Left cardiac atrium (tissue), 4 donors: ENCODE results near the gene PLEKHA5. TPM values are rescaled to one million over a fixed set of nuclear protein-coding genes. Genes with fewer than 3 reads are reported as not detected.

Experiments
- ATAC-seq, 2 donors: fragments of 200-7000 bp; cut with Tn5 transposase; one replicate each; pipeline ENCODE4 v1.9.1; 2020; ENCODE audit warnings: mild to moderate bottlenecking in 2 of 2, moderate library complexity in 2 of 2
- DNase-seq: peaks from one replicate; pipeline ENCODE4 v3.0.0-alpha.2; 2020
- intact Hi-C, 2 donors: fragments of 100-400 bp; cut with DNase I; formaldehyde crosslinking; loops; one replicate each; pipeline versions ENCODE4 v1.14.1 to v1.15.1; 2022 to 2023
- total RNA-seq, 2 donors: library from RNA; stranded (reverse); fragmentation: NEBNext Ultra II Directional; extraction: Animal tissue kit (Norgen Biotek cat#: 25700); gene quantifications; one replicate each; pipeline ENCODE4 v1.2.1, GENCODE V29; 2021
- donor health status: DM: no; HTN: yes; CAD: no.
- donor health status: DM: no; HTN: yes; CAD: no; lungs with severe emphysema.
- donor health status: DM: yes; HTN: yes; CAD: no.
- donor health status: Dilated cardiomyopathy.

Gene PLEKHA5
- total RNA-seq, 2 donors from 2014 or later = 36.9 to 53.4 TPM

DNA sequence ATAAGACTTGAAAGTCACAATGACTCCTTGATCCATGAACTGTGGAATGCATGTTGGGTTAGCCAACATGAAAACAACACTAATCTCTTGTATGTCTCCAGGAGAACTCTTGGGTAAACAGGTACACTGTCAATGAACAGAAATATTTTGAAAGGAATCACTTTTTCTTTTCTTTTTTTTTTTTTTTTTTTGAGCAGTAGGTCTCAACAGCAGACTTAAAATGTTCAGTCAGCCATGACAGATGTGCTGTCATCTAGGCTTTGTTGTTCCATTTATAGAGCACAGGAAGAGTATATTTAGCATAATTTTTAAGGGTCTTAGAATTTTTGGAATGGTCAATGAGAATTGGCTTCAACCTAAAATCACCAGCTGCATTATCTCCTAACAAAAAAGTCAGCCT, 2.3 kb upstream of the PLEKHA5 start:
- DNase-seq (no peak), ATAC-seq (no peak)
- intact Hi-C loops = no loop called here

DNA sequence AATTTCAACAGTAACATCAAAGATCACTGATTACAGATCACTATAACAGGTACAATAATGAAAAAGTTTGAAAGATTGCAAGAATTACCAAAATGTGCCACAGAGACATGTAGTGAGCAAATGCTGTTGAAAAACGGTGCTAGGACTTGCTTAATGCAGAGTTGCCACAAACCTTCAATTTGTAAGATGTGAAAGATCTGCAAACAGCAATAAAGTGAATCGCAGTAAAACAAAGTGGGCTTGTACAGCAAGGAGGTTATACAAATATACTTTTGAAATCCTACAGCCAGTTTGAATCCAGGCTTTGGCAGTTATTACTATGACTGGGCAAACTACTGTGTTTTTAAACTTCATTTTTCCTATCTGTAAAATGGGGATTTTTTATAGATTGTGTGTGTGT, 1.0 kb upstream of the PLEKHA5 start:
- intact Hi-C loops = no loop called here
- no peak for DNase-seq
- ATAC-seq = no peak

DNA sequence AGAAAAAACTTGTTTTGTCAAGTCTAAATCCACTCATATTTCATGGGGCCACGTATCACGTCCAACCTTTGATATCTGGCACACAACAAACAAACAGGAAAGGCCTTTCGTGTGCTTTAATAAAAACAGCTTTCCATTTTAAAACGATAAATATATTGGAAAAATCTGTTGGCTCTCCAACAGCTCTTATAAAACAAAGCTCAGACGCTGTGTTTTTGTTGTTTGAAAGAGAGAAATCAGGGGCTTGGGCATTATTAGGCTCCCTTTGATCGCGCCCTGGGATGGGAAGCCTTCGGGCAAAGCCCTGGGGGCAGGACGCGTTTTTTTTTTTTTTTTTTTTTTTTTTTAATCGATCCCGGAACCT, 429 bp upstream of the PLEKHA5 start:
- intact Hi-C loops = no loop called here
- DNase-seq = no peak
- ATAC-seq = no peak

DNA sequence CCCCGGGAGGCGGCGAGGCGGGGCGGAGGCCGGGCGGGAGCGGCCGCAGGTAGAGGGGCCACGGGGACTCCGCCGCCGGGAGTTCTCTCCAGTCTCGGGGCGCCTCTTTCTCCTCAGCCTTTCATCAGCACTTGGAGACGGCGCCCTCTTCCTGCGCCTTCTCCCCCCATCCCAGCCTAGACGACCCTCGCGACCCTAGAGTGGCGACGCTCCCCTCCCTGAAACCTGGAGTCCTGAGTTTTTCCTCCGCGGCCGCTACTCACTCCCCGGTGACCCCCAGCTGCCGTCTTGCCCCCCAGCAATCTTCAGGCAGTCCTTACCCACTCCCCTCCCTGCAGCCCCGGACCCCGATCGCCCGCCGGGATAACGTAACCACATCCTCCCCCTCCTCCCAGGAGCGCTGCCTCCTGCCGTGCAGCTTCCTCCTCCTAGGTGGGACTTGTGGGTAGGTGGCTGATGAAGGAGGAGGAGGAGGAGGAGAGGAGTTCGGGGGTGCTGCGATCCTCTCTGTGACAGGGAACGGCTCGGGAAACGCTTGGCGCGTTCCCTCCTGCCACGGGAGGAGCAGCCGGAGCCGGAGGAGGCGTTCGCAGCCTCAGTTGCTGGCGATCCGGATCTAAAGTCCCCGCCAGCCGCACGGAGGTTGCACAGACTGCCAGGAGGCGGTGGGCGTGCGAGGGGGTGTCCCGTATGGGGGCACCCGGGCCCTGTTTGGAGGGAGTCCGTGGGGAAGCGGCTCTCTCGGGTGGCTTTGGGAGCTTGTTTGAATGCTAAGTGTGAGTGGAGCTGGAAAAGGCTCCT, 891 bp downstream of the PLEKHA5 start:
- ATAC-seq = peak; percentile 20 to 50
- peak; percentile 42 for DNase-seq
- intact Hi-C loops = loop anchor here (5.0 to 10.0 kb wide), 2 partner anchors 52 to 54 kb away; no protein-coding TSS in a partner anchor

DNA sequence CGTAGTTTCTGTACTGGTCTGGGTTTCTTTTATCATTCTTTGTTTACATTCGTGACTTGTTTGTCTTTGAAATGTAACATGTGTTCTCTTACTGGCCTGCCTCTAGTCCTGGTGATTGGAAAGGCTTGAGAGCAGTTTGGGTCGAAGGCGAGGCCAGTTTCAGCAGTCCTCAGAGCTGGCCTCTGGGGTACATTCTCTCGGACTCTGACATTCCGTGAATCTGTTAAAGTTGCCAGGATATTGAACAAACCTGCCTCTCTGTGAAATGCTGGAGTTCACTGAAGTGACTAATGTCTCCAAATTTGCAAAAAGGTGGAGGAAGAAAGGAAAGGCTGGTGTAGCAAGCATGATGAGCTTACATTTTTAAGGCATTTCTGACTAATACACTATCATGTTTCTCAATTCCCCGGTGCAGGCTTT, 1.5 kb downstream of the PLEKHA5 start:
- intact Hi-C loops = loop anchor here (5.0 to 10.0 kb wide), 2 partner anchors 51 to 54 kb away; no protein-coding TSS in a partner anchor
- DNase-seq (no peak), ATAC-seq (peak; percentile 43 to 49)

DNA sequence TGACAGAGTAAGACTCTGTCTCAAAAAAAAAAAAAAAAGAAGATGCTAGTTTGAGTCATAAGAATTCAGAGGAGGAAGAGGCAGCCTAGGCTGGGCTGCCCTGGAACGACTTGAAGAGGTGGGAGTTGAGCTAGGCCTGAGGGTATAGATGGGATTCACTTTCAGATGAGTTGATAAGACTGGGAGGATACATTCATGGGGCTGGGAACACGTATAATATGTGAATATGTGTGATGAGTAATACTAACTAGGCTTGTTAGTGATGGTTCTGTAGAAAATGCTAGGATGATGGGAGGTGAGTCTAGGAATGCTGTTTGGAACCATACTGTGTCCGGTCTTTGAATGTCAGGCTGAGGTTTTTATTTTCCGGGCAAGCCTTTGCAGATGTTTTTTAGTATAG, 9.0 kb downstream of the PLEKHA5 start:
- DNase-seq (no peak), ATAC-seq (no peak)
- intact Hi-C loops = loop anchor here in 1 of 2 donors (10.0 kb wide), 1 partner anchor 46 kb away; no protein-coding TSS in a partner anchor

DNA sequence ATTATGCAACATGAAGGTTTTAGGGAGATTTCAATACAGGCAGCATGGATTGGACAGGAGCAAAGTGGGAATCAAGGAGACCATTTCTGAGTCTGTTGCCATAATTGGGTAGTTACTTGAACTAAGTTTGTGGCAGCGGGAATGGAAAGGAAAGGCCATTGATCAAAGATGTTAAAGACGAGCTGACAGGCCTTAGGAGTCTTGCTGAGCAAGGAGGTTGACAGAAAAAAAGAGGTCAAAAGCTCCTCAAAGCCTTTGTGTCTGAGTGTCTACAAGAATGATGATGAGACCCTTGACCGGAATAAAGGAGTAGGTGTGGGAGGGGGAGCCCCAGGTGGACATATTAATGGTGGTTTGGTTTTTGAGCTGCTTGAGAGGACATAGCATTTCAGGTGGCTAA, 9.4 kb downstream of the PLEKHA5 start:
- ATAC-seq = no peak
- no peak for DNase-seq
- intact Hi-C loops = loop anchor here in 1 of 2 donors (10.0 kb wide), 1 partner anchor 46 kb away; no protein-coding TSS in a partner anchor

DNA sequence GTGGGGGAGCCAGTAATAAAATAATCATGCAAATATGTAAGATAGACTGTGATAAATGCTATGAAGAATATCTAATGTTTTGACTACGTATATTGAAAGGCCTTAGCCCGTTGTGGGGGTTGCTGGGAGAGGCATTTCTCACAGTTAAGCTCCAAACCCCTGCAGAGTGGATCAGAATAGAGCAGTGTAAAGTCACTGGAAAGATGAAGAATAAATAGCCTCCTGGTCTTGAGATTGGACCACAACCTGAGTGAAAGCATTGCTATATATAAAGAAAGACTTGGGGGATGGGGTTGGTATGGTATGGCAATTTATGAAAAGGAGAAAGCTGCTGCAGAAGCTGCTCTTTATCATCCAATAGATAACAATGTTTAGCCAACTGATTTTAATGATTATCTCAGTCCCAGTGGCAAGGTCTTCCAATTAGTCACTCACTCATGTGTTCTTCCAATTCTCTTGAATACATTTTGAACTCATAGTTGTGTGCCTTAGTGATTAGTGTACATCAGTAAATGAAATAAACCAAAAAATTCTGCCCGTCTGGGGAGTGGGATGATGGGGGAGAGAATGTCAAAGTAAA, 10.2 kb downstream of the PLEKHA5 start:
- intact Hi-C loops = loop anchor here in 1 of 2 donors (10.0 kb wide), 1 partner anchor 45 kb away; no protein-coding TSS in a partner anchor
- ATAC-seq = peak in 1 of 2 donors; percentile 25
- DNase-seq = no peak

DNA sequence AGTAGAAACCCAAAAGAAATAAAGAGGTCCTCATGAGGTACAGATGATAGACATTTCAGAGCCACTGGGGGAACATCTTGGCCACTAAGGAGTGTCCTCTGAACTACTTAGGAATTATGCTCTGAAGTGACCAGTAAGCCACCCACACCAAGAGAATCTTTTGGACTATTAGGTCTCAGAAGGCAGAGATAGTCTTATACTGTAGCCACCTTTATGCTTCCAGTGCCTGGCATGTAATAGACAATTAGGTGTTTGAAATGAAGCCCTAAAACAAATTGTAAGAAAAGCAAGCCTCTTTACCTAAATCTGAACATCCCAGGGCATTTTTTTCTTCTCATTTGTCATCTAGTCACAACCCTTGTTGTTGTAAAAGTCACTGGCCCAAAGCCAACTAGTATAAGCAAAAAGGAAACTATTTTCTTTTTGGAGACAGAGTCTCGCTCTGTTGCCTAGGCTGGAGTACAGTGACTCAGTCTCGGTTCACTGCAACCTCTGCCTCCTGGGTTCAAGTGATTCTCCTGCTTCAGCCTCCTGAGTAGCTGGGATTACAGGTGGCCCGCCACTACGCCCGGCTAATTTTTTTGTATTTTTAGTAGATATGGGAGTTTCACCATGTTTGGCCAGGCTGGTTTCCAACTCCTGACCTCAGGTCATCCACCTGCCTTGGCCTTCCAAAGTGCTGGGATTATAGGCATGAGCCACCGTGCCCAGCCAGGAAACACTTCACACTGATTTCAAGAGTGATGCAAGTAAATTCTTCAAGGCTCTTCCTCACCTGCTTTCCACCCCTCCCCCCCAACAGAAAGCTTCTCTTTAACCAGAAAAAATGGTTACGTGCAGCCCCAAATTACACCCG, 11.1 kb downstream of the PLEKHA5 start:
- peak in 1 of 2 donors; percentile 18 for ATAC-seq
- intact Hi-C loops = no loop called here
- no peak for DNase-seq

DNA sequence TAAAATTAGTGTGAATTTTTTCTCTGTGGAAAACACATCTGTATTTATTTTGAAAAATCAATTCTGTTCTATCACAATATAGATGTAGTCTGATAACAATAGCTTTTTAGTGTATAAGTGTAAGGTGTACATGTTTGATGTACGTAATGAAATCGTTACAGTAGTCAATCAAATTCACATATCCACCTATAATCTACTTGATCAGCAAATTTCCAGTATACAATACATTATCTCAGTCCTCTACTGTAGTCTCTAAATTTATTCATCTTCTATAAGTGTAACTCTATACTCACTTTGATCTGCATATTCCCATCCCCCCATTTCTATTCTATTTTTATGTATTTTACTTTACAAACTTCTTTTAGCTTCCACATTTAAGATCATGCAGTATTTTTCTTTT, 13.0 kb downstream of the PLEKHA5 start:
- intact Hi-C loops = no loop called here
- no peak for ATAC-seq
- no peak for DNase-seq

DNA sequence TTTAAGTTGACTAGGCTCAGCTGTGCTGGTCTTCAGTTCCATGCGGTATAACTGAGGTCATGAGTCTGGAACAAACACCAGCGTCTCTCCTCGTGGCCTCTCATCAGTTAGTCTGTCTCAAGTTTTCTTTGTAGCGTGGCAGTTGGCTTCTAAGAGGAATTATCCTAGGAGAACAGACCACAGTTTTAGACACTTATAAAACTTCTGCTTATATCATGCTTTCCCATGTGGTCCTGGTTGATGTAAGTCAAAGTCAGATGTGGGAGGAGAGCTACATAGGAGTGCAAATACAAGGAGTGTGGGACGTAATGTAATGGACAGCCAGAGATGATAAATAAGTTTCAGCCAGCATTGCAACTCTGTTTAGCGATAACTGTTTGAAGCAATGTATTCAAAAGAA, 14.8 kb downstream of the PLEKHA5 start:
- ATAC-seq = no peak
- DNase-seq = no peak
- intact Hi-C loops = no loop called here

DNA sequence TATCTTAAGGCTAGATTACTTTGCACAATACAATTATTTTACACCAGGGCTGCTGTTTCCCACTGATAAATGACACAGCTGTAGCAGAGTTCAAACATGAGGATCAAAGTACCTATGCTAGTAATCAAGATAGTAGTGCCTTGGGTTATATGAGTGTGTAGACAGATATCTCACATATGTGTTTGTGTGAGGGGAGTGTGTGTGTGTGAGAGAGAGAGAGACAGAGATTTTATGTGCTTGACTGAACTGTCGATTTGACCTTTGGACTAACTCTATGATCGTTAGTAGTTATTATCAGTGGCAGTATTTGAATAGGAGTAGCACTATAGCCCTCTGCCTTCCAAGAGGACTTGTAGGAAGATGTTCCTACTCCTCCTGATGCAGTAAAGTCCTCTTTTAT, 15.5 kb downstream of the PLEKHA5 start:
- intact Hi-C loops = no loop called here
- ATAC-seq = no peak
- no peak for DNase-seq

DNA sequence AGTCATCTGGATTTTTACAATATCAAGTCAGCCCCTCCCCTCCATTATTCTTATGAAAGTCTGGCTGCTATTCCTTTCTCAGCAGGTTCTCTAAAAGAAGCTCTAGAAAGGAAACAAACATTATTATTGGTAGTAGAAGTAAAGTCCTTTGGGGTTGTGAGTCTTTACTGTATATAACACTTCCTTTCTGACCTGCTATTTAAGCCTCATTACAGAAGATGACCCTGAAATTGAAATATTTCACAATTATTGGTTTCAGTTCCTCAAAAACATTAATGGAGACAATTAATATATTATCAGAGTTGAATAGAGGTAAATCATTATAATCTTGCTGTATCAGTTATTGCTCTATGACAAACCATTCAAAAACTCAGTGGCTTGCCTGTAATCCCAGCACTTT, 19.3 kb downstream of the PLEKHA5 start:
- DNase-seq = no peak
- intact Hi-C loops = no loop called here
- no peak for ATAC-seq

DNA sequence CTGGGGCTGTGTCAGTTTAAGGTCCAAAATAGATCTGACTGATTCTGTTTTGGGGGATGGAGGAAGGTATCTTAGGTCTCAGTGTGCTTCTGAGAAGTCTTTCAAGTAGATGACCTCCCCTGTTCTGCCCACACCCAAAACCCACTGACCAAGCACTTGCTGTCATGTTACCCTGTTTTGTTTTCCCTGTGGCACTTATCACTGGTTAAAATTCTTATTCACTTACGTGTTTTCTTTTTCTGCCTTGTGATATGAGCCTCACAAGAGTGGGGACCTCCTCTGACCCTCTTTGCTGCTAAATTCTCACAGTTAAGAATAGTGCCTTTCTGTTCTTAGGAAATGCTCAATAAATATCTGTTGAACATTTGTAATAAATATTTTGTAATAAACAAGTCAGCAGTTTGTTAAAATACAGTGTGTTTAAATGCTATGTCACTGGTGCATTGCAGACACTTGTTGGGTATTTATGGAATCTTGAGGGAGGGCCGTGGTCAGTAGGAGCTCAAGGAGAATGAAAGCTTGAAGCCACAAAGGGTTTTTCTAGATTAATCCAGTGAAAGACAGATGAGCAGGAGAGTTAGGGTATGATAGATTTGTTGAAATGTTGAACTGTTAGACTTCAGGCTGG, 20.9 kb downstream of the PLEKHA5 start:
- intact Hi-C loops = no loop called here
- ATAC-seq (peak; percentile 88 to 89), DNase-seq (no peak)

DNA sequence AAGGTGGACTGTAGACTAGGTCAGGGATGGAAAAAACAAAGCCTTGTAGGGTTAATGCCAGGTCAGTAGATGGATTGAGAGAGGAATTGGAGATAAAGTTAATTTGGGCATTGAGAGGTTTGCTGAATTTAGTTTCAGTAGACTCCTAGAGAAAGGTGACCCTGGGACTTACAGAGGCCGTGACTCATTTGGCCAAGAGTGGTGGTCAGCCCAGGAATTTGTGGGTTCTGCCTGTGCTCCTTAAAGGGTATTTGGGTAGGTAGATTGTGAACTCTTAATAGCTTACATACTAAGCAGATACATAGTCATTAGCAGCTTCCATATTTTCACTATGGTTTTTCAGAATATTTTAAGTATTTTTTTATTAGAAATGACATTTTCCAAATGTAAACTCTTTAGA, 21.8 kb downstream of the PLEKHA5 start:
- intact Hi-C loops = no loop called here
- peak in 1 of 2 donors; percentile 56 for ATAC-seq

DNA sequence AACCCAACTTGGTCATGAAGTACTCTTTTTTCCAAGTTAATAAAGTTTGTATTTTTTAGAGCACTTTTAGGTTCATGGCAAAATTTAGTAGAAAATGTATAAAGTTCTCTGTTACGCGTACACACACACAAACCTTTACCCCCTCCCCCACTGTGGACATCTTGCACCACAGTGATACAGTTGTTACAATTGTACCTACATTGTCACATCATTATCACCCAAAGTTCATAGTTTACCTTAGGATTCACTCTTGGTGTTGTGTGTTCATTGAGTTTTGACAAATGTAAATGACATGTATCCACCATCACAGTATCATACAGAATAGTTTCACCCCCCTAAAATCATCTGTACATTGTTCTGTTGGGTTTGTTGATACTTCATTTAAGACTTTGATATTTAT, 23.9 kb downstream of the PLEKHA5 start:
- intact Hi-C loops = no loop called here

More for the DNA sequence above, 21.8 kb downstream of the PLEKHA5 start:
- DNase-seq = no peak

DNA sequence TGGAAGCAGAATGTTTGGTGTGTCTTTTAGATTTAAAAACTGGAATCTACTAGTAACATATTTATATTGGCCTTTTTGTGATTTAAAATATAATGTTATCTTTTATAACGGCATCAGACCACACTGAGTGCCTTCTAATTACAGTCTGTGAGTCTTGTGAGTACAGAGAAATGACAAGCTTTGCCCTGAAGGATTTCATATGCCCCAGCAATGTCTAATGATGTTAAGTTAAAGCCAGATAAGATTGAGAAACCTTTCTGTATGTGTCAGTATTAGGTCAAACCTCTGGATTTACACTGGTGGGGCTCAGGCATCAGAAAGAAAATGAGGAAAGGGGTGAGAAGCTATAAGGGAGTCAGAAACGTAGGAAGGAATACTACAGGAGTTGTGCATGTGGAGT, 25.2 kb downstream of the PLEKHA5 start:
- ATAC-seq (no peak), DNase-seq (no peak)
- intact Hi-C loops = no loop called here

More for the DNA sequence above, 23.9 kb downstream of the PLEKHA5 start:
- DNase-seq (no peak), ATAC-seq (no peak)

DNA sequence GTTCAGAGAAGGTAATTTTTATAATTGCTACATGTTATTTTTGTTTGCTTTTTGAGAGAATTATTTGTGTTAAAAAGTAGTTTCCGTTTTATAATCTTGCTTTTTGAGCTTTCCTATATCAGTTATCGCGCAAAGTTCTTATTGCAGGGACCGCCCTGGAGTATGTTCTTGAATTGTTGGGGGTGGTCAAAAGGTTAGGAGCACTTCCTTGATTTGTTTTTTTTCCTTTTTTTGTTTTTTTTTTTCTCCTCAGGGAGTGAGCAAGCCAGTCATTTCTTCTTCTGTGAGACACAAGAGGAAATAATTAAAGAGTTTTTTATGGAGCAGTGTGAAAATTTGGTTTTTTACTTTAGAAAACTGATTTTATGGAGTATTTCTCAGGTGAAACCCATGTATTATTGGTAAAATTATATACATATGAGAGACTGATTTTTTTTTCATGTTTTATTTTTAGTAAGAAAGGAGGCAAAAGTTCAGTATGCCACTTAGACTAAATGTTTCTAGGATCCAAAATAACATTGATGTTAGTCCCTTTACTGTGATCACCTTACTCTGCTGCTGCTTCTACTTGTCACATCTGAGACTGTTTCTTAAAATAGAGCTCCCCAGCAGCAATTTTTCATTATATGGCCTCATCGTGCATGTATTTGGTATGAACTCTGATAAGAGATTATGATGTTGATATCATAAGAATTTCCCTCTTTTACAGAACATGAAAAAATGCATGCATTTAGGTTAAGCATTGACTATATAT, 26.6 kb downstream of the PLEKHA5 start:
- DNase-seq (no peak), ATAC-seq (no peak)
- intact Hi-C loops = no loop called here

DNA sequence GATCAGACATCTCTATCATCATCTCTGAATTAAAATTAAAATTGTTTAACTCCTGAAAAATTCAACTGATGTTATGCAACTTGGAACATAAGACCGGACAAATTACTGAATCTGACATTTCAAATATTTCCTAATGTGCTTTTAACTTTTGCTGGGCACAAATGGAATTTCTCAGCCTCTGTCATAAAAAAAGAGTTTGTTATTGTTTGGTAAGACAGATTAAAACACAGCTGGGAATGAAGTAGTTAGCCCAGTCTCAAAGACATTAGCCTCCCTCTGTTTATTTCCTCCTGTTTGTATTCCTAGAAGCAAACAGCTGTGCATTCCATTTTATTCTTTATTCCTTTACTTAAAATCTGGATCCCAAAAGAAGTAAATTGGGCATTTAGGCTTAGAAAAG, 29.4 kb downstream of the PLEKHA5 start:
- intact Hi-C loops = no loop called here
- DNase-seq = no peak
- ATAC-seq = peak in 1 of 2 donors; percentile 49
